RPMI7951 (cell line): ENCODE measurements around the gene LRRC37A3. TPM values are rescaled to one million over a fixed set of nuclear protein-coding genes. Genes with fewer than 3 reads are reported as not detected.
"Not testable (repeated sequence)": the region's sequence is repeated elsewhere in the genome, so short reads cannot be mapped to it uniquely, and the experiment has no call there.

Source experiments
- DNase-seq: peaks from one replicate; pipeline ENCODE4 v3.0.0-alpha.2; 2012; ENCODE audit warnings: low read depth
- total RNA-seq: library from RNA; depleted of rRNA; stranded (reverse); fragments of >200 nt; shearing (Covaris generic); gene quantifications from 2 replicates; pipeline ENCODE4 v1.2.3, GENCODE V29; 2014

The LRRC37A3 gene
- total RNA-seq, 1 experiment from 2014 or later = 5.5 TPM

- not testable (repeated sequence) for DNase-seq
These were observed 7.2 kb upstream of the LRRC37A3 start for GRCh38 chr17:64926430-64926829.

DNA sequence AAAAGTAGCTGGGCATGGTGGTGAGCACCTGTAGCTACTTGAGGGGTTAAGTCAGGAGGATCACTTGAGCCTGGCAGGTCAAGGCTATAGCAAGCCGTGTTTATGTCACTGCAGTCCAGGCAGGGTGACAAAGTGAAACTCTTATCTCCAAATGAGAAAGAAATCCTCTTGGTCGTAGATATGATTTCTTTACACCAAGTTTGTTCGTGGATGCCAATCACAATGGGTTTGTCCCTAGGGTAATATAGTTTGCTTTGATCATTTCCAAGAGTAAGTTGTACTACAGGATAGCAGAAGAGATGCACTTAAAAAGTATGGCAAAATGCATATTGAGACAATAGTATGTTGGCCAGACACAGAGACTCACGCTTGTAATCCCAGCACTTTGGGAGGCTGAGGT is 6.0 kb upstream of the LRRC37A3 start:
- DNase-seq = not testable (repeated sequence)

GRCh38 chr17:64923051-64923568 is 3.8 kb upstream of the LRRC37A3 start:
- not testable (repeated sequence) for DNase-seq

- no peak for DNase-seq
These were observed 1.3 kb upstream of the LRRC37A3 start for GRCh38 chr17:64920419-64921172.

GRCh38 chr17:64920026-64920418 is 744 bp upstream of the LRRC37A3 start:
- no peak for DNase-seq

GRCh38 chr17:64918842-64919288 is 413 bp downstream of the LRRC37A3 start:
- peak; percentile 7 for DNase-seq

DNA sequence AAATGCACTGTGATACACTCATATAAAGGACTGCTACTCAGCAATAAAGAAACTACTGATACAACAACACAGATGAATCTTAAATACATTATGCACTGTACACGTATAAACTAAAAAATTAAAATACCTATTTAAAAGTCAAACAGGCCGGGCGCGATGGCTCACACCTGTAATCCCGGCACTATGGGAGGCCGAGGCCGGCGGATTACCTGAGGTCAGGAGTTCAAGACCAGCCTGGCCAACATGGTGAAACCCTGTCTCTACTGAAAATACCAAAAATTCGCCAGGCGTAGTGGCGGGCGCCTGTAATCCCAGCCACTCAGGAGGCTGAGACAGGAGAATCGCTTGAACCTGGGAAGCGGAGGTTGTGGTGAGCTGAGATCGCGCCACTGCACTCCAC is 1.7 kb downstream of the LRRC37A3 start:
- DNase-seq = not testable (repeated sequence)

DNA sequence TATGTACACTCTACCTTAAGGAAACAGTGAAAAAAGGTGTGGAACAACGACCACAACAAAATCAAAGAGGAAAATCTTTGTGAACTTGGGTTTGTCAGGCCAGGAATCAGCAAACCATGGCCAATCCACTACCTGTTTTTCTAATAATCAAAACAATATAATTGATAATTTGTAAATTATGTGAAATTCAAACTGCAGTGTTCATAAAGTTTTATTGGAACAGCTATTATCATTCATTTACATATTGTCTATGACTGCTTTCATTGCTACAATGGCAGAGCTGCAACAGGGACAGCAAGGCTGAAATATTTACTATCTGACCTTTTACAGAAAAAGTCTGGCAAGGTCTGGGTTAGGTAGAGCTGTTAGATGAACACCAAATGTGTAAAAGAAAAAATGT is 4.0 kb downstream of the LRRC37A3 start:
- DNase-seq = not testable (repeated sequence)

GRCh38 chr17:64910191-64910514 is 9.1 kb downstream of the LRRC37A3 start:
- not testable (repeated sequence) for DNase-seq

GRCh38 chr17:64909511-64910190 is 9.6 kb downstream of the LRRC37A3 start:
- DNase-seq = not testable (repeated sequence)

DNA sequence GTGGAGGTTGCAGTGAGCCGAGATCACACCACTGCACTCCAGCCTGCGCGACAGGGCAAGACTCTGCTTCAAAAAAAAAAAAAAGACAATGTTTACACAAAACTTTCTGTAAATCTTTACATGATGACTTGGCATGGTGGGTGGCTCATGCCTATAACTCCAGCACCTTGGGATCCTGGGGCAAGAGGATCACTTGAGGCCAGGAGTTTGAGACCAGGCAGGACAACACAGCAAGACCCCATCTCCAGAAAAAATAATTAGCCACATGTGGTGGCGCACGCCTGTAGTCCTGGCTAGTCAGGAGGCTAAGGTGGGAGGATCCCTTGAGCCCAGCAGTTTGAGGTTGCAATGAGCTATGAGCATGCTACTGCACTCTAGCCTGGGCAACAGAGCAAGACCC is 15.2 kb downstream of the LRRC37A3 start:
- DNase-seq = not testable (repeated sequence)

DNA sequence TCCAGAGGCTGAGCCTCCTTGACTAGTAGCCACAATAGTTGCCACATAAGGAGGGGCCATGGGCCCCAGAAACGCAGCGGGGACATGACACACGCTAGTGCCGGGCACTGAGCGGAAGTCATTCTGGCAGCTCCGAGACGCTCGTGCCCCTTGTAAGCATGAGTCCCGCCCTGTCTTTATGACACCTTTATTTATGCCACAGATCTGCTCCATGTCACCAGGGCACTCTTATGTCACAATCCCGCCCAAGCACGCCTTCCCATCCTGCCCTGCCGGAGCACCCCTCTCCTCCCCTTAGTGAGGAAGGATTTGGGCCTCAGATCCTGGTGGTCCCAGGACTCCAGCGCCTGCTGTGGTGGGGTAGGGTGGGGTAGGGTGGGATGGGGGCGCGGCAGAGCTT is 22.1 kb downstream of the LRRC37A3 start:
- not testable (repeated sequence) for DNase-seq

DNA sequence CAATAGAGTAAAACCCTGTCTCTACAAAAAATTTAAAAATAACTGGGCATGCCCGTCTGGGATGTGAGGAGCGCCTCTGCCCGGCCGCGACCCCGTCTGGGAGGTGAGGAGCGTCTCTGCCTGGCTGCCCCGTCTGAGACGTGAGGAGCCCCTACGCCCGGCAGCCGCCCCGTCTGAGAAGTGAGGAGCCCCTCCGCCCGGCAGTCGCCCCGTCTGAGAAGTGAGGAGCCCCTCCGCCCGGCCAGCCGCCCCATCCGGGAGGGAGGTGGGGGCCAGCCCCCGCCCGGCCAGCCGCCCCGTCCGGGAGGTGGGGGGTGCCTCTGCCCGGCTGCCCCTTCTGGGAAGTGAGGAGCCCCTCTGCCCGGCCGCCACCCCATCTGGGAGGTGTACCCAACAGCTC is 45.1 kb downstream of the LRRC37A3 start:
- not testable (repeated sequence) for DNase-seq

DNA sequence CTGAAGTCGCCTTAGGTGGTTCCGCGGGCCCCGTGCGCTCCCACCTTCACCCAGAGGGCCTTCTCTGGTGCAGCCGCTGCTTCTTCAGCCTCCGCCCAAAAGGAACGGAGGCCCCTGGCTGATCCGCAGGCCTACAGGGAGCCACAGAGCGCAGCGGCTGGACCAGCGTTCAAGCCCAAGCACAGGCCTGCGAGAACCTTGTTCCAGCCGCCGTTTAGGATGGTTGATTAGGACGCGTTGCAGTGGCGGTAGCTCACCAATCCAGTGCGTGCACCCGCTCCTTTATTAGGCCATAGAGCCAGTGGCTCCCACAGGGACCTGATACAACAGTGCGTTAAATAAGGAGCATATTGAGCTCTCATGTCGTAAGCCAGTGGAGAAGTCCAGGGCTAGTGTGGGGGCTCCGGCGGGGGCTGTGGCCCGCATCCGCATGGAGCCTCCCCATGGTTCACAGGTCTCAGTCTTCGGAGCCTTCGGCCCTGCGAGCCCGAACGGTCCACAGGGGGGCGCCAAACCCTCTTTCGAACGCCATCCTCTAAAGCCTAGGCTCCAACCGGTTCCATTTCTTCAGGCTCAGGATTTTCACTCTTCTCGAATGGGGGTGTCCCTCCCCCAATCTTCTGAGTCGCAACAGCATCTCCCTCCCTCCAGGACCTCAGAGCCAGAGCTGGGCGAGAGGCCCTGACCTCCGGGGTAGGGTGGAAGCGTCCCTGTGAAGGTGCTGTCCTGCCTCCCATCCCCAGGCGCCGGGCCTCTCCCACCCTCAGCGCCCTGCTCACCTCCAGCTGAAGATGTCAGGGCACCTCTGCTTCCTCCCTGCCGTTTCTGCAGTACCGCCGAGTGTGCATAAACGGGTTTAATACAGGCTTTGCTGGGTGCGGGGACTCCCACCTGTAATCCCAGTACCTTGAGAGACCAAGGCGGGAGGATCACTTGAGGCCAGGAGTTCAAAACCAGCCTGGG is 71.5 kb downstream of the LRRC37A3 start:
- peak; percentile 37 for DNase-seq

DNA sequence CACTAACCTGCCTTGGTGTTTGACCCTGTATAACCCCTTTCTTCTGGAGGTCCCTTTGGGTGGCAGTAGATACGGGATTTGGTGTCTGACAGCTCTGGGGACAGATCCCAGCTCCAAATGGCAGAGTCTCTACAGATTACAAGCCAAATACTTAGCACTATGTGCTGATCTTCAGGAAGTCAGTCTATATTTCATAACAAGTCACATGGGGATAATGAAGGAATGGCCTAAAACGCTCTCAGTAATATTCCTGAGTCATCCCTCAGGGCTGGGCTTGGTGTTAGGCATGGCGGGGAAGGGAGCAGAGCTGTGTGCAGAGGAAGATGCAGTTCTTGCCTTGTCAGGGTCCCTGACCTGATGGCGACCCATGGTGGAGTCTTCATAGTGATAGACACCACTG is 72.4 kb downstream of the LRRC37A3 start:
- not testable (repeated sequence) for DNase-seq

DNA sequence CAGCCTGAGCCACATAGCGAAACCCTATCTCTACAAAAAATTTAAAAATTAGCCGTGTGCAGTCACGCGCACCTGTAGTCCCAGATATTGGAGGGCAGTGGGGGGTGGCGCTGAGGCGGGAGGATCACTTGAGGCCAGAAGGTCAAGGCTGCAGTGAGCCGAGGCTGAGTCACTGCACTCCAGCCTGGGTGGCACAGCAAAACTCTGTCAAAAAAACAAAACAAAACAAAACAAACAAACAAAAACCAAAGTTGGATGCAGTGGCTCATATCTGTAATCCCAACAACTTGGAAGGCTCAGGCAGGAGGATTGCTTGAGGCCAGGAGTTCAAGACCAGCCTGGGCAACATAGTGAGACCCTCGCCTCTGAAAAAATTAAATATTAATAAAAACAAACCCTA is 75.4 kb downstream of the LRRC37A3 start:
- not testable (repeated sequence) for DNase-seq

DNA sequence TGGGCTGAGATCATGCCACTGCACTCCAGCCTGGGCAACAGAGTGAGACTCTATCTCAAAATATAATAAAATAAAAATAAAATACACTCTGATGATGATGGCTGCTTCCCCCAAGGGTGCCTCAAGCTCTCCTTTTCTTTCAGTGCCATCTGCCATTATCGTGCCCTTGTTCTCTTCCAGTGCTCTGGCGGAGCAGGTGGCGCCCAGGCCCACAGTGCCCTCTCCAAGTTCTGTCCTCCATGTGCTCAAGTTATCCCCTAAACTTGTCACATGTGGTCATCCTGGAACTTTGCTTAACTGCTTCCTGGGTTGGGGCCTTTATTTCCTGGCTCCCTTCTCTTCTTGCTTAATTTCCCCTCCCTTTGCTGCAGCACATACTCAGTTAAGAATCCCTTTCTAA is 76.4 kb downstream of the LRRC37A3 start:
- not testable (repeated sequence) for DNase-seq

GRCh38 chr17:64840960-64841359 is 78.3 kb downstream of the LRRC37A3 start:
- not testable (repeated sequence) for DNase-seq

DNA sequence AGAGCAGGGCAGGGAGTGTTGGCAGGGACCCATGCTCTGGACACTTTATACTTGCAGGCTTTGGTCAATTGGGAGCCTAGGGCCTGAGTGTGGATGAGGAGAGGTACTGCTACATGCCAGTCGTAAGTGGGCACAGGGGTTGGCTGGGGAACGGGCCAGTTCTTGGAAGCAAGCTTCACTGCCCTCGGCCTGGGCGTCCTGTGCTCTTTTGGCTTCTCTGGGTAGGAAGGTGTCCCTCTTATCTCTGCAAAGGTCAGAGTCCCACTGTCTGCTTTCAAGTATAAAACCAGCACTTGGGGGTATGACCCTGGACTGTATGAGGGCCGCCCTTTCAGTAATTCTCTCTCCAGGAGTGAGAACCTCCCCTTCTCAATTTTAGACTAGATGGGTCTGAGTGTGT is 80.8 kb downstream of the LRRC37A3 start:
- not testable (repeated sequence) for DNase-seq

DNA sequence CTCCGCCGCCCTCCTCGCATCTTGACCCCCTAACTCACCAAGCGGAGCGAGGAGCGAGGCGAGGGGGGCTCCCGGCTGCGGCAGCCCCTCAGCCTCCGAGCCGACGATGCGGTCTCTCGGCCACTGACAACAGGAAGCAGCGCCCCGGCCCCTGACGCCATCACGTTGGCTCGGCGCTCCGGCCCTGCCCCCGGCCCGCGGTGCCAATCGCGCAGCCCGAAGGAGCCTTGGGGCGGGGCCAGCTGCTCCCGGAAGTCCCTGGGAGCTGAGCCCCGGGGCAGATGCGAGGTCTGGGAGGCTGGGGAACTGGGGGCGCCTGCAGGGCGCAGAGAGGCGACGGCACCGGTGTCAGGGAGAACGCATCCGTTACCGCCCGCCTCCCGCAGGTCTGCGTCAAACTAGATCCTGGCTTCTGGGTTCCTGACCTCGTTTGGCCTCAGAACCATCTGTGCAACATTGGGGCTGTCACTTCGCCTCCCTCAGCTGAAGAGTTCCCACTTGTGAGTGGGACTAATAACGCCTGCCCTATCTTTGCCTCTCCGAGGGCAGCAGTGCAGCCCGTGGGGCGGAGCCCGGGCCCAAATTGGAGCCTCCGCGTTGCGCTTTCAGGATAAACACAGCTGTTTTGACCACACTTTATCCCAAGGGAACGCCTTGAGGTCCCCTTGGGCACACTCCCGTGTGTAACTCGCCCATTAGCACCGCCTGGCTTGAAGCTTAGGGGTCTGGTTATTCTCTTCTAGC is 82.1 kb downstream of the LRRC37A3 start:
- DNase-seq = peak; percentile 74

DNA sequence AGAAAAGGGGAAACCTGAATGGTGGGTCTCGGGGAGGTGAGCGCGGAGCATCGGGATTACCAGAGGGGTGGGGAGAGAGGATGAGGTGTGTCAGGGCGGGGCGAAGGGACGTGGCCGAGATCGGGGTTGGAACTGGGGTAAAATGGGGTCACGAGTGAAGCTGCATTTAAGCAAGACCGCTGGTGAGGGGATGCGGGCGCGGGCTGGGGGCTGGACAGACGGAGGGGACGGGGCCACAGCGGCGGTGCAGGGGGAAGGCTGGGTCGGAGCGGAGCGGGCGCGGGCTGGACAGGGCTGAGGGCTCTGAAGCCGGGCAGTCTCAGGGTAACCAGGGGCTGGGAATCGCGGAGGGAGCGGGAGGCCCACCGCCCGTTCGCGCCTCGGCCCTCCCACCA is 82.7 kb downstream of the LRRC37A3 start:
- DNase-seq = not testable (repeated sequence)
